BLaER1 treated with 17β-estradiol and CSF1 and Interleukin-3, amounts not matched to agents 10 nM and 100 nM (cell line): ENCODE measurements around the gene ERBB4.
"Not testable (repeated sequence)": the region's sequence is repeated elsewhere in the genome, so short reads cannot be mapped to it uniquely, and the experiment has no call there.

ENCODE experiments used
- H3K27ac ChIP-seq, 11 experiments: shearing (Covaris generic); formaldehyde crosslinking; 2 replicates each; pipeline ENCODE4 v1.8.1; 2022
- H3K27me3 ChIP-seq, 11 experiments: shearing (Covaris generic); formaldehyde crosslinking; 2 replicates each; pipeline ENCODE4 v1.8.1; 2022
- H3K36me3 ChIP-seq, 11 experiments: shearing (Covaris generic); formaldehyde crosslinking; 2 replicates each; pipeline ENCODE4 v1.8.1; 2022
- H3K4me1 ChIP-seq, 10 experiments: shearing (Covaris generic); formaldehyde crosslinking; 2 replicates each; pipeline ENCODE4 v1.8.1; 2022
- H3K4me2 ChIP-seq, 11 experiments: shearing (Covaris generic); formaldehyde crosslinking; 2 replicates each; pipeline ENCODE4 v1.8.1; 2022
- H3K4me3 ChIP-seq, 10 experiments: shearing (Covaris generic); formaldehyde crosslinking; 2 replicates each; pipeline ENCODE4 v1.8.1; 2022
- H3K9ac ChIP-seq, 11 experiments: shearing (Covaris generic); formaldehyde crosslinking; 2 replicates each; pipeline ENCODE4 v1.8.1; 2022
- H3K9me3 ChIP-seq, 11 experiments: shearing (Covaris generic); formaldehyde crosslinking; replicated peaks in 1 of 11; 2 replicates each; pipeline ENCODE4 v1.8.1; 2022
- H4K20me1 ChIP-seq, 11 experiments: shearing (Covaris generic); formaldehyde crosslinking; 2 replicates each; pipeline ENCODE4 v1.8.1; 2022
- Cebpa-rat ChIP-seq, 11 experiments: shearing (Covaris generic); IDR thresholded peaks; 2 replicates each; pipeline ENCODE4 v1.8.1; 2022

ERBB4 gene

GRCh38 chr2:212133337-212133736 is 405.3 kb downstream of the ERBB4 start:
- no peaks in the 10 kb centered on the region for H3K36me3 ChIP-seq
- no peaks in the 10 kb centered on the region for H3K27me3 ChIP-seq
- H3K9me3 ChIP-seq, result no peaks in the 10 kb centered on the region
- H3K4me1 ChIP-seq, result no peaks in the 10 kb centered on the region
- no peak overlapping the region for H3K9ac ChIP-seq
- no peak overlapping the region for H3K27ac ChIP-seq
- no peak for TF ChIP-seq Cebpa-rat (IDR thresholded peaks at IDR 0.05)
- no peaks in the 10 kb centered on the region for H4K20me1 ChIP-seq
- H3K4me2 ChIP-seq, result no peak overlapping the region
- no peak overlapping the region for H3K4me3 ChIP-seq

DNA sequence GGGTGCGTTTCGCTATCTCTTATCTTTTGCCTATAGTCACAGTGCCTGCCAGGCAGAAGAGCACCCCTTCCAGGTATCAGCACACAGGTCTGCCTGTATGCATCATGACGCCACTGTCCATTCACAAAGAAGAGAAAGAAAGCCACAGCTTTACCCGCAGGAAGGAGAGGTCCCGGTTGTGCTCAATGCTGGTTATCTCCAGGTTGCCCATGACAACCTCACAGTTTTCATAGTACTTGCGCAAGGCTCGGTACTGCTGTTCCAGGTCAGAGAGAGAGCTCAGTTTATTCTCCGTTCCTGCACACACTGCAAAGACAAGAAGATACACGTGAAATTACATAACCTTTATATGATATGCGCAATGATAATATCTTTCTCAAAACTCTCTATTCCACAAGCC is 414.0 kb downstream of the ERBB4 start:
- Histone ChIP-seq H3K36me3 (no peaks in the 10 kb centered on the region), H3K9ac (no peak overlapping the region), H3K27ac (no peak overlapping the region), H4K20me1 (no peaks in the 10 kb centered on the region), H3K4me2 (no peak overlapping the region), H3K4me3 (no peak overlapping the region), H3K27me3 (no peaks in the 10 kb centered on the region), H3K9me3 (no peaks in the 10 kb centered on the region), H3K4me1 (no peaks in the 10 kb centered on the region)
- TF ChIP-seq Cebpa-rat (IDR thresholded peaks at IDR 0.05), result no peak

- Histone ChIP-seq H3K27me3 (no peaks in the 10 kb centered on the region), H3K4me2 (no peak overlapping the region), H3K4me1 (no peaks in the 10 kb centered on the region), H4K20me1 (no peaks in the 10 kb centered on the region), H3K27ac (no peak overlapping the region), H3K36me3 (no peaks in the 10 kb centered on the region), H3K9me3 (no peaks in the 10 kb centered on the region), H3K9ac (no peak overlapping the region), H3K4me3 (no peak overlapping the region)
- no peak for TF ChIP-seq Cebpa-rat (IDR thresholded peaks at IDR 0.05)
These were observed 419.0 kb downstream of the ERBB4 start for GRCh38 chr2:212119591-212119990.

GRCh38 chr2:212117926-212118325 is 420.7 kb downstream of the ERBB4 start:
- H3K27ac ChIP-seq, result no peak overlapping the region
- H4K20me1 ChIP-seq, result no peaks in the 10 kb centered on the region
- H3K9ac ChIP-seq, result no peak overlapping the region
- H3K9me3 ChIP-seq, result no peaks in the 10 kb centered on the region
- H3K4me2 ChIP-seq, result no peak overlapping the region
- H3K27me3 ChIP-seq, result no peaks in the 10 kb centered on the region
- TF ChIP-seq Cebpa-rat (IDR thresholded peaks at IDR 0.05), result no peak
- H3K36me3 ChIP-seq, result no peaks in the 10 kb centered on the region
- no peaks in the 10 kb centered on the region for H3K4me1 ChIP-seq
- no peak overlapping the region for H3K4me3 ChIP-seq

- TF ChIP-seq Cebpa-rat (IDR thresholded peaks at IDR 0.05), result no peak
- H4K20me1 ChIP-seq, result no peaks in the 10 kb centered on the region
- no peak overlapping the region for H3K4me3 ChIP-seq
- no peak overlapping the region for H3K27ac ChIP-seq
- no peaks in the 10 kb centered on the region for H3K36me3 ChIP-seq
- no peak overlapping the region for H3K4me2 ChIP-seq
- H3K4me1 ChIP-seq, result no peaks in the 10 kb centered on the region
- no peak overlapping the region for H3K9ac ChIP-seq
- H3K27me3 ChIP-seq, result no peaks in the 10 kb centered on the region
- no peaks in the 10 kb centered on the region for H3K9me3 ChIP-seq
These were observed 424.1 kb downstream of the ERBB4 start for GRCh38 chr2:212114489-212114888.

DNA sequence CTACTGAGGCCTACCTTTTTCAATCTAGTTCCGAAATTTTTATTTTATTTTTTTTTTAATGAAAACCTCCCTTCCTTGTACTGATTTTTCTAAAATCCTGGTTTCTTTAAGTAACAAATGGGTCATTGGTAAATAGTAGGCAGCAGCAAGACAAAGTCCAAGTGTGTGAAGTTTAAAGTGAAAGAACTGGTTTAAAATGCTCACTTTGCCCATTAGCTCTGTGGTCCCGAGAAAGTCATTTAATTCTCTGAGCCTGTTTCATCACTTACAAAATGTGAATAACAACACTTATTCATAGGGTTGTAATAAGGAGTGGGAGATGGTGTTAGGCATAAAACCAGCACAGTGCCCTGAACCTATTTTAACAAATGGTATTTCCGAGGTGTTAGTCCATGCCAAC is 426.2 kb downstream of the ERBB4 start:
- no peak overlapping the region for H3K9ac ChIP-seq

GRCh38 chr2:212109792-212110680 is 428.6 kb downstream of the ERBB4 start:
- H3K36me3 ChIP-seq, result no peaks in the 10 kb centered on the region
- no peaks in the 10 kb centered on the region for H3K27me3 ChIP-seq
- no peak overlapping the region for H3K4me2 ChIP-seq
- peaks cover 6 to 14% (median 13%) of the 10 kb centered on the region in 11 experiments for H3K9me3 ChIP-seq
- H4K20me1 ChIP-seq, result no peaks in the 10 kb centered on the region
- H3K4me1 ChIP-seq, result no peaks in the 10 kb centered on the region
- no peak overlapping the region for H3K9ac ChIP-seq
- no peak for TF ChIP-seq Cebpa-rat (IDR thresholded peaks at IDR 0.05)
- no peak overlapping the region for H3K27ac ChIP-seq
- no peak overlapping the region for H3K4me3 ChIP-seq

More for the DNA sequence above, 426.2 kb downstream of the ERBB4 start:
- no peak overlapping the region for H3K4me2 ChIP-seq
- no peaks in the 10 kb centered on the region for H3K27me3 ChIP-seq
- no peaks in the 10 kb centered on the region for H3K36me3 ChIP-seq
- no peaks in the 10 kb centered on the region; a peak in 1 of 22 replicates for H3K9me3 ChIP-seq
- H3K4me3 ChIP-seq, result no peak overlapping the region
- H3K27ac ChIP-seq, result no peak overlapping the region
- H4K20me1 ChIP-seq, result no peaks in the 10 kb centered on the region
- no peak for TF ChIP-seq Cebpa-rat (IDR thresholded peaks at IDR 0.05)
- H3K4me1 ChIP-seq, result no peaks in the 10 kb centered on the region

GRCh38 chr2:212109217-212109616 is 429.4 kb downstream of the ERBB4 start:
- Histone ChIP-seq H3K27ac (no peak overlapping the region), H3K9ac (no peak overlapping the region), H3K4me3 (no peak overlapping the region), H3K36me3 (no peaks in the 10 kb centered on the region), H3K9me3 (peaks cover 6 to 14% (median 13%) of the 10 kb centered on the region in 11 experiments), H3K4me1 (no peaks in the 10 kb centered on the region), H3K4me2 (no peak overlapping the region), H4K20me1 (no peaks in the 10 kb centered on the region), H3K27me3 (no peaks in the 10 kb centered on the region)
- TF ChIP-seq Cebpa-rat (IDR thresholded peaks at IDR 0.05), result no peak

DNA sequence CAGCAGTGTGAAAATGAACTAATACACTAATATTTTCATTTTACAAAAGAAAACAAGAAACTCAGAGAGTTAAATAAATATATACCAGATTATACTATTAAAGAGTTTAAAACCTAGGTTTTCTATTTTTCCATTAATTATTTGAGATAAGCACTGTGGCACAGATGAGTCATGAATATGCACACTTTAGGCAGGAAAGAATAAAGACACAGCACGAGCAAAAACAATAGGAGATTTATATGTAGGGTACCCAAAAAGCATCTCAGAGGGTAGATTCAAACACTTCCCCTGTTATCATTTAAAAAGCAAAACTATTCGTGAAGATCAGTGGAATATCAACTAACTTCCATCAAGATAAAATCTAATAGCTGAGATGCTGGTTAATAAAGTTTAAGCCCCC is 430.6 kb downstream of the ERBB4 start:
- Histone ChIP-seq H3K27ac (no peak overlapping the region), H3K9me3 (peaks cover 6 to 14% (median 13%) of the 10 kb centered on the region in 11 experiments), H3K9ac (no peak overlapping the region), H3K4me3 (no peak overlapping the region), H3K36me3 (no peaks in the 10 kb centered on the region), H3K4me2 (no peak overlapping the region), H3K27me3 (no peaks in the 10 kb centered on the region), H4K20me1 (no peaks in the 10 kb centered on the region), H3K4me1 (no peaks in the 10 kb centered on the region)
- no peak for TF ChIP-seq Cebpa-rat (IDR thresholded peaks at IDR 0.05)

GRCh38 chr2:212107014-212107413 is 431.6 kb downstream of the ERBB4 start:
- H3K4me2 ChIP-seq, result no peak overlapping the region
- H4K20me1 ChIP-seq, result no peaks in the 10 kb centered on the region
- no peak overlapping the region for H3K4me3 ChIP-seq
- no peaks in the 10 kb centered on the region for H3K36me3 ChIP-seq
- no peak overlapping the region for H3K9ac ChIP-seq
- H3K9me3 ChIP-seq, result peaks cover 6 to 14% (median 13%) of the 10 kb centered on the region in 11 experiments
- no peak for TF ChIP-seq Cebpa-rat (IDR thresholded peaks at IDR 0.05)
- no peaks in the 10 kb centered on the region for H3K27me3 ChIP-seq
- no peak overlapping the region for H3K27ac ChIP-seq
- no peaks in the 10 kb centered on the region for H3K4me1 ChIP-seq

DNA sequence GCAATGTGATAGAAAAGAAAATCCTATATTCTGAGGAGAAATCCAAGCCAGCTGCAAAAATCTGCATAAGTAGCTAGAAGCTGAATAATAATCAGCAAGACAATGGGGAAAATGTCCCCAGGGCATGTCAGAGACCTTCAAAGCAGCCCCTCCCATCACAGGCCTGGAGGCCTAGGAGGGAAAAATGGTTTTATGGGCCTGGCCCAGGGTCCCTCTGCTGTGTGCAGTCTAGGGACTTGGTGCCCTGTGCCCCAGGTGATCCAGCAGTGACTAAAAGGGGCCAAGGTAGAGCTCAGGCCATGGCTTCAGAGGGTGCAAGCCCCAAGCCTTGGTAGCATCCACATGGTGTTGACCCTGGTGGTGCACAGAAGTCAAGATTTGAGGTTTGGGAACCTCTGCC is 432.1 kb downstream of the ERBB4 start:
- H3K36me3 ChIP-seq, H3K4me3 ChIP-seq: not testable (repeated sequence)

More for the DNA sequence above, 432.1 kb downstream of the ERBB4 start:
- not testable (repeated sequence) for H3K27ac ChIP-seq, H3K9ac ChIP-seq, H3K27me3 ChIP-seq, H4K20me1 ChIP-seq, H3K4me1 ChIP-seq, H3K4me2 ChIP-seq
- peaks cover 6 to 14% (median 13%) of the 10 kb centered on the region in 11 experiments for H3K9me3 ChIP-seq
